Smooth muscle cell (in vitro differentiated cells): ENCODE measurements around the gene CCDC167. TPM values are rescaled to one million over a fixed set of nuclear protein-coding genes. Genes with fewer than 3 reads are reported as not detected.
A peak's percentile ranks its signal among the peaks of the same experiment; 100 is the strongest.
"Not testable (repeated sequence)": the region's sequence is repeated elsewhere in the genome, so short reads cannot be mapped to it uniquely, and the experiment has no call there.

Experiments
- DNase-seq: peaks from one replicate; lab custom pipeline; 2025; ENCODE audit not compliant: unreplicated experiment; lab: John Stamatoyannopoulos, UW
- H2AFZ ChIP-seq: fragments of 200-600 bp; sonication (generic); 2 replicates; pipeline ENCODE4 v1.6.0; 2016; ENCODE audit warnings: antibody characterized with exemption, low read depth, mild to moderate bottlenecking
- H3F3A ChIP-seq: fragments of 200-600 bp; sonication (generic); 2 replicates; pipeline ENCODE4 v1.6.0; 2017; ENCODE audit warnings: antibody characterized with exemption, low read depth
- H3K27ac ChIP-seq: fragments of 200-600 bp; sonication (generic); 2 replicates; pipeline ENCODE4 v1.5.1; 2016; ENCODE audit warnings: low read depth, mild to moderate bottlenecking
- H3K27me3 ChIP-seq: fragments of 200-600 bp; sonication (generic); 2 replicates; pipeline ENCODE4 v1.6.1; 2016; ENCODE audit warnings: low read depth, mild to moderate bottlenecking
- H3K36me3 ChIP-seq: fragments of 200-600 bp; sonication (generic); 2 replicates; pipeline ENCODE4 v1.5.1; 2016; ENCODE audit warnings: low read depth
- H3K4me1 ChIP-seq: fragments of 200-600 bp; sonication (generic); 2 replicates; pipeline ENCODE4 v1.5.1; 2016; ENCODE audit warnings: low read depth
- H3K4me2 ChIP-seq: fragments of 200-600 bp; sonication (generic); 2 replicates; pipeline ENCODE4 v1.6.0; 2016; ENCODE audit warnings: mild to moderate bottlenecking
- H3K4me3 ChIP-seq: fragments of 200-600 bp; sonication (generic); 2 replicates; pipeline ENCODE4 v1.5.1; 2016; ENCODE audit warnings: mild to moderate bottlenecking
- H3K79me2 ChIP-seq: fragments of 200-600 bp; sonication (generic); 2 replicates; pipeline ENCODE4 v1.6.0; 2016; ENCODE audit warnings: low read depth, mild to moderate bottlenecking
- H3K9ac ChIP-seq: fragments of 200-600 bp; sonication (generic); 2 replicates; pipeline ENCODE4 v1.6.0; 2016; ENCODE audit warnings: low read depth
- H3K9me3 ChIP-seq: fragments of 200-600 bp; sonication (generic); replicated peaks from 2 replicates; pipeline ENCODE4 v1.5.1; 2016; ENCODE audit warnings: low read depth
- H4K20me1 ChIP-seq: fragments of 200-600 bp; sonication (generic); 2 replicates; pipeline ENCODE4 v1.6.0; 2016; ENCODE audit warnings: low read depth
- WGBS: methylation state at CpG from one replicate; pipeline ENCODE4 v1.1.7; 2016; ENCODE audit warnings: low lambda C conversion rate; 5-methylcytosine and 5-hydroxymethylcytosine counted together
- polyA plus RNA-seq: library from polyadenylated mRNA; unstranded; fragments of >200 nt; fragmentation: Nextera tagmentation; extraction: Ambion mirVana; gene quantifications from 2 replicates; pipeline ENCODE4 v1.2.1, GENCODE V29; 2016
- total RNA-seq: library from RNA; depleted of rRNA; stranded (reverse); fragments of >200 nt; gene quantifications from 2 replicates; pipeline ENCODE4 v1.2.3, GENCODE V29; 2014
- TF ChIP-seq, protein P1 (sequence below): fragments of 200-600 bp; sonication (generic); IDR thresholded peaks from 2 replicates; pipeline ENCODE4 v1.5.1; 2017; ENCODE audit warnings: borderline replicate concordance, mild to moderate bottlenecking, antibody characterized with exemption; ENCODE audit not compliant: insufficient read depth, poor library complexity, severe bottlenecking

CCDC167 gene
- total and polyA plus RNA-seq, 2 experiments from 2014 or later = 81.0 to 114 TPM

DNA sequence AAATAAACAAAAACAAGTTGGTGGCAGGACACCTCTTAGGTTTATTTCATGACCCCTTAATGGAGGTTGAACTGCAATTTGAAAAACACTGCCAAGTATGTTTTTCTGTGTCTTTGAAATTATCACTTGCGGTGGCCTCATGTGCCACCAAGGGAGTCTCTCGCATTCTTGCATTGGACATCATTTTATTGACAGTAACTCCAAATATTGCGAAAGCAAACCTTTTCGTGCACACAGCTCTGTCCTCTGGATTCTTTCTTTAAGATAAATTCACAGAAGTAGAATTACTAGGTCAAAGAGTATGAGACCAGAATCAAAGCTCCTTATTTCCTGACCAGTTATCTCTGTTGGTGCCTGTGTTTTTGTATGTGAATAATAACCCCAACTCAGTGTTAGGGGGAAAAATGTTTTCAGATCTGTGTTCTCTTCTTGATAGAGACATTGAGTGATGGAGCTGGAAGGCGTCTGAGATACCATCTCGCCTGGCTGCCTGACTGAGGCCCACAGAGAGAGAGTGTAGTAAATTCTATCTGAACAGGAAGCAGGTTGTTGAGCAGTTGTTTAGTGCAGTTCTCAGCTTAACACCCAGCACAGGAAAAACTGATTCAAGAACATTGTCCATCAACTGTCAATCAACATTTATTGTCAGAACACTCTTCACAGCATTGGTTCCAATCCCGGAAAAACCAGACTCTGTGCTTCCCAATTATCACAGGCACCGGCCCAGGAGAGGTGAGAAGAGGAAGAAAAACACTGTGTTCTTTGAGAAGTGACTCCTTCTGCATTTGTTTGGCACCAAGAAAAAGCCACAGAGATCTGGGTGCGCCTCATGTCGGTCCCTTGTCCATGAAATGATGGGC is 2.2 kb upstream of the CCDC167 start:
- 84% methylated on average over 10 of the region's 10 CpGs for WGBS
- H3K36me3 ChIP-seq = no peaks in the 10 kb centered on the region
- peaks cover 8% of the 10 kb centered on the region for H3K4me1 ChIP-seq
- H3K9me3 ChIP-seq = no peaks in the 10 kb centered on the region
- H3K79me2 ChIP-seq = no peaks in the 10 kb centered on the region
- TF ChIP-seq, protein P1, sequence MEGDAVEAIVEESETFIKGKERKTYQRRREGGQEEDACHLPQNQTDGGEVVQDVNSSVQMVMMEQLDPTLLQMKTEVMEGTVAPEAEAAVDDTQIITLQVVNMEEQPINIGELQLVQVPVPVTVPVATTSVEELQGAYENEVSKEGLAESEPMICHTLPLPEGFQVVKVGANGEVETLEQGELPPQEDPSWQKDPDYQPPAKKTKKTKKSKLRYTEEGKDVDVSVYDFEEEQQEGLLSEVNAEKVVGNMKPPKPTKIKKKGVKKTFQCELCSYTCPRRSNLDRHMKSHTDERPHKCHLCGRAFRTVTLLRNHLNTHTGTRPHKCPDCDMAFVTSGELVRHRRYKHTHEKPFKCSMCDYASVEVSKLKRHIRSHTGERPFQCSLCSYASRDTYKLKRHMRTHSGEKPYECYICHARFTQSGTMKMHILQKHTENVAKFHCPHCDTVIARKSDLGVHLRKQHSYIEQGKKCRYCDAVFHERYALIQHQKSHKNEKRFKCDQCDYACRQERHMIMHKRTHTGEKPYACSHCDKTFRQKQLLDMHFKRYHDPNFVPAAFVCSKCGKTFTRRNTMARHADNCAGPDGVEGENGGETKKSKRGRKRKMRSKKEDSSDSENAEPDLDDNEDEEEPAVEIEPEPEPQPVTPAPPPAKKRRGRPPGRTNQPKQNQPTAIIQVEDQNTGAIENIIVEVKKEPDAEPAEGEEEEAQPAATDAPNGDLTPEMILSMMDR = no peak
- no peak for DNase-seq
- H3K27me3 ChIP-seq = peaks cover 3% of the 10 kb centered on the region
- H3K27ac ChIP-seq = no peak overlapping the region
- no peak overlapping the region for H3K9ac ChIP-seq
- no peak overlapping the region for H3K4me2 ChIP-seq
- no peaks in the 10 kb centered on the region for H3F3A ChIP-seq
- H3K4me3 ChIP-seq = no peak overlapping the region
- H4K20me1 ChIP-seq = no peaks in the 10 kb centered on the region
- no peak overlapping the region for H2AFZ ChIP-seq

DNA sequence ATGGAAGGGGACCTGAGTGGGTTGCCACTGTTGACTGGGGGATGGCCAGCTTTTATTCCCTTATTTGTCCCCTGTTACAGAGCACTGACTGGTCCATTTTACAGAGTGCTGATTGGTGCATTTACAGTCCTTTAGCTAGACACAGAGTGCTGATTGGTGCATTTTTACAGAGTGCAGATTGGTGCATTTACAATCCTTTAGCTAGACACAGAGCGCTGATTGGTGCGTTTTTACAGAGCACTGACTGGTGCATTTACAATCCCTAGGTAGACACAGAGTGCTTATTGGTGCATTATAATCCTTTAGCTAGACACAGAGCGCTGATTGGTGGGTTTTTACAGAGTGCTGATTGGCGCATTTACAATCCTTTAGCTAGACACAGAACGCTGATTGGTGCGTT is 1.2 kb upstream of the CCDC167 start:
- not testable (repeated sequence) for H4K20me1 ChIP-seq, H3K27ac ChIP-seq, H3K4me2 ChIP-seq, H3K9ac ChIP-seq, H3K36me3 ChIP-seq, DNase-seq, H2AFZ ChIP-seq, H3K9me3 ChIP-seq, H3K27me3 ChIP-seq, H3K4me3 ChIP-seq, H3F3A ChIP-seq, H3K79me2 ChIP-seq, H3K4me1 ChIP-seq
- 97% methylated on average over 6 of the region's 6 CpGs for WGBS

DNA sequence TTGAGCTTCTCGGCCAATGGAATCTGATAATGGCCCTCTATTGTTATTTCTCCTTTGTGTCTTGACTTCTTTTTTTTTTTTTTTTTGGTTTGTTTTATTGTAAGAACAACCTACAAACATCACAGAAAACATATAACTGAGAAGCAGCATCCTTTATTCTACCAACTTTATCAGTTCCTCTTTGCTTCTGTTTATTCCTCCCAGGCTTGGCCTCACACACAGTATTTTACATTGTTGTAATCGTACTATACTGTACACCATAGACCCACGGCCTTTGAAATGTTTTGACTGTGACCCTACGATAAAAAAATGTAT is 558 bp upstream of the CCDC167 start:
- no peak overlapping the region for H3K27ac ChIP-seq
- no peaks in the 10 kb centered on the region for H3K27me3 ChIP-seq
- peaks cover 7% of the 10 kb centered on the region for H4K20me1 ChIP-seq
- peaks cover 8% of the 10 kb centered on the region for H3K4me1 ChIP-seq
- H3K9ac ChIP-seq = no peak overlapping the region
- DNase-seq = no peak
- TF ChIP-seq, protein P1 = no peak
- H3K79me2 ChIP-seq = no peaks in the 10 kb centered on the region
- H3K9me3 ChIP-seq = no peaks in the 10 kb centered on the region
- no peaks in the 10 kb centered on the region for H3K36me3 ChIP-seq
- peak overlapping the region; percentile 77 for H2AFZ ChIP-seq
- H3F3A ChIP-seq = no peaks in the 10 kb centered on the region
- 71% methylated on average over 4 of the region's 4 CpGs for WGBS
- peak overlapping the region; percentile 67 for H3K4me3 ChIP-seq
- peak overlapping the region; percentile 87 for H3K4me2 ChIP-seq

DNA sequence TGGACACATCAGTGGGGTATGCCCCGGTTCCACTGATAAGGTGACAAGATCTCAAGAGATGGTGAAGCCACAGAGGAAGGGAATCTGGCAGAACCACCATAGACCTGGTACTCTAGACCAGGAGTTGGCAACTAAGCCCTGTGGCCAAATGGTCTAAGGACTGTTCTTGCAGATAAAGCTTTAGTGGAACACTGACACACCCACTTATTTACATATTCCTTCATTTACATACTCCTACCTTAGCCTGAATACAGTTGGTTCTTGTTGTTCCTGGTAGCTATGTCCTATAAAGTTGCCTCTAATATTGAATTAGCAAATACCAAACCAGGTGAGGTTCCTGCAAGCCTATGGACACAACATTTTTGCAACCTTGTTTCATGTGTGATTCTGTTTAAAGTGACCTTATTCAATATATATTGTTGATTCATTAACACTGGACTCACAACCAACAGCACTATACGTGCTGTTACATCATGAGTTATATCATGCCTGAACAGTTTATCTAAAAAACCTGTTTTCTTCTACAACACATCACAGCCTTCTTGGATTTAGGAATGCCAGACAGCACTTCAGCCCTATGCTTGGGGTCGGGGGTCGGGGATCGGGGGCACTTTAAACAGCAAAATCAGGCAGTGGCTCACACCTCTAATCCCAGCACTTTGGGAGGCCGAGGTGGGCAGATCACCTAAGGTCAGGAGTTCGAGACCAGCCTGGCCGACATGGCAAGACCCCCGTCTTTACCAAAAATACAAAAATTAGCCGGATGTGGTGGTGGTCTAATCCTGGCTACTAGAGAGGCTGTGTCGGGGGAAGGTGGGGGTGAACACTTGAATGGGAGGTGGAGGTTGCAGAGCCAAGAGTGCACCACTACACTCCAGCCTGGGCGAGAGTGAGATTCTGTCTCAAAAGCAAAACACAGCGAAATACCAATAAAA is 2.5 kb downstream of the CCDC167 start:
- no peak for DNase-seq
- no peak overlapping the region for H3K4me2 ChIP-seq
- H3K9ac ChIP-seq = no peak overlapping the region
- WGBS = 97% methylated on average over 13 of the region's 13 CpGs
- no peaks in the 10 kb centered on the region for H3K79me2 ChIP-seq
- no peaks in the 10 kb centered on the region for H3K27me3 ChIP-seq
- H4K20me1 ChIP-seq = peaks cover 24% of the 10 kb centered on the region
- TF ChIP-seq, protein P1 = no peak
- H3K27ac ChIP-seq = no peak overlapping the region
- peaks cover 13% of the 10 kb centered on the region for H3K4me1 ChIP-seq
- H3F3A ChIP-seq = no peaks in the 10 kb centered on the region
- no peaks in the 10 kb centered on the region for H3K9me3 ChIP-seq
- no peak overlapping the region for H2AFZ ChIP-seq
- no peak overlapping the region for H3K4me3 ChIP-seq
- no peaks in the 10 kb centered on the region for H3K36me3 ChIP-seq
